ENCODE data around the gene PRPF19. TPM values are rescaled to one million over a fixed set of nuclear protein-coding genes. Genes with fewer than 3 reads are reported as not detected.

The PRPF19 gene
- total and polyA plus RNA-seq, 2 donors (not counting 1 experiment from before 2014, with no cell fraction given), result 32.6 to 37.7 TPM

- peaks cover 20% of the 10 kb centered on the region for H3K79me2 ChIP-seq (ENCODE audit: control insufficient read depth, insufficient read depth, low read length)
- no peak overlapping the region for H2AFZ ChIP-seq (ENCODE audit: low read length)
- peaks cover 11% of the 10 kb centered on the region for H3K36me3 ChIP-seq (ENCODE audit: control insufficient read depth, insufficient read depth, low read length)
- no peaks in the 10 kb centered on the region for H4K20me1 ChIP-seq (ENCODE audit: control insufficient read depth, extremely low read depth, insufficient read depth, low read length)
- H3K27me3 ChIP-seq (ENCODE audit: control insufficient read depth, insufficient read depth, low read length), result peaks cover 4% of the 10 kb centered on the region
- H3K4me2 ChIP-seq (ENCODE audit: extremely low read depth, insufficient read depth, low read length), result no peak overlapping the region
- peaks cover 12% of the 10 kb centered on the region for H3K4me1 ChIP-seq (ENCODE audit: control insufficient read depth, extremely low read depth, insufficient read depth, low read length)
- H3K9ac ChIP-seq (ENCODE audit: insufficient read depth, low read length), result no peak overlapping the region
- TF ChIP-seq, protein P1, sequence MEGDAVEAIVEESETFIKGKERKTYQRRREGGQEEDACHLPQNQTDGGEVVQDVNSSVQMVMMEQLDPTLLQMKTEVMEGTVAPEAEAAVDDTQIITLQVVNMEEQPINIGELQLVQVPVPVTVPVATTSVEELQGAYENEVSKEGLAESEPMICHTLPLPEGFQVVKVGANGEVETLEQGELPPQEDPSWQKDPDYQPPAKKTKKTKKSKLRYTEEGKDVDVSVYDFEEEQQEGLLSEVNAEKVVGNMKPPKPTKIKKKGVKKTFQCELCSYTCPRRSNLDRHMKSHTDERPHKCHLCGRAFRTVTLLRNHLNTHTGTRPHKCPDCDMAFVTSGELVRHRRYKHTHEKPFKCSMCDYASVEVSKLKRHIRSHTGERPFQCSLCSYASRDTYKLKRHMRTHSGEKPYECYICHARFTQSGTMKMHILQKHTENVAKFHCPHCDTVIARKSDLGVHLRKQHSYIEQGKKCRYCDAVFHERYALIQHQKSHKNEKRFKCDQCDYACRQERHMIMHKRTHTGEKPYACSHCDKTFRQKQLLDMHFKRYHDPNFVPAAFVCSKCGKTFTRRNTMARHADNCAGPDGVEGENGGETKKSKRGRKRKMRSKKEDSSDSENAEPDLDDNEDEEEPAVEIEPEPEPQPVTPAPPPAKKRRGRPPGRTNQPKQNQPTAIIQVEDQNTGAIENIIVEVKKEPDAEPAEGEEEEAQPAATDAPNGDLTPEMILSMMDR (conservative IDR thresholded peaks at IDR 0.05 in 1 of 2, IDR thresholded peaks at IDR 0.05 in 1 of 2; ENCODE audit: low read depth in 1 of 2, low read length in 2 of 2), result no peak
- no peak for TF ChIP-seq EZH2 (IDR thresholded peaks at IDR 0.05; ENCODE audit: low read length, missing control alignments)
- no peak overlapping the region for H3K4me3 ChIP-seq (replicated peaks in 1 of 4; ENCODE audit: control extremely low read depth in 1 of 4, insufficient read depth in 1 of 4, low read depth in 3 of 4, low read length in 4 of 4)
- no peak overlapping the region for H3K27ac ChIP-seq (ENCODE audit: insufficient read depth, low read length)
- no peak for DNase-seq (ENCODE audit: low read depth in 2 of 2)
- no peaks in the 10 kb centered on the region for H3K9me3 ChIP-seq (ENCODE audit: control insufficient read depth, insufficient read depth, low read depth, low read length)
Observed at GRCh38 chr11:60916669-60917206, 10.4 kb upstream of the PRPF19 start.

GRCh38 chr11:60915248-60915914 lies 9.0 kb upstream of the PRPF19 start:
- no peak overlapping the region for H3K9ac ChIP-seq (ENCODE audit: insufficient read depth, low read length)
- H3K4me1 ChIP-seq (ENCODE audit: control insufficient read depth, extremely low read depth, insufficient read depth, low read length), result peaks cover 12% of the 10 kb centered on the region
- DNase-seq (ENCODE audit: low read depth in 2 of 2), result peak; percentile 61 to 62
- peaks cover 2% of the 10 kb centered on the region for H3K36me3 ChIP-seq (ENCODE audit: control insufficient read depth, insufficient read depth, low read length)
- H3K79me2 ChIP-seq (ENCODE audit: control insufficient read depth, insufficient read depth, low read length), result peaks cover 20% of the 10 kb centered on the region
- H4K20me1 ChIP-seq (ENCODE audit: control insufficient read depth, extremely low read depth, insufficient read depth, low read length), result no peaks in the 10 kb centered on the region
- peak overlapping the region; percentile 66 for H3K27ac ChIP-seq (ENCODE audit: insufficient read depth, low read length)
- peak overlapping the region; percentile 52 for H2AFZ ChIP-seq (ENCODE audit: low read length)
- peaks cover 10% of the 10 kb centered on the region for H3K27me3 ChIP-seq (ENCODE audit: control insufficient read depth, insufficient read depth, low read length)
- H3K4me3 ChIP-seq (replicated peaks in 1 of 4; ENCODE audit: control extremely low read depth in 1 of 4, insufficient read depth in 1 of 4, low read depth in 3 of 4, low read length in 4 of 4), result peak overlapping the region; percentile 78 to 88 (median 84)
- TF ChIP-seq, protein P1 (conservative IDR thresholded peaks at IDR 0.05 in 1 of 2, IDR thresholded peaks at IDR 0.05 in 1 of 2; ENCODE audit: low read depth in 1 of 2, low read length in 2 of 2), result peak; percentile 2 to 14
- TF ChIP-seq EZH2 (IDR thresholded peaks at IDR 0.05; ENCODE audit: low read length, missing control alignments), result no peak
- H3K9me3 ChIP-seq (ENCODE audit: control insufficient read depth, insufficient read depth, low read depth, low read length), result no peaks in the 10 kb centered on the region
- peak overlapping the region; percentile 99 for H3K4me2 ChIP-seq (ENCODE audit: extremely low read depth, insufficient read depth, low read length)

DNA sequence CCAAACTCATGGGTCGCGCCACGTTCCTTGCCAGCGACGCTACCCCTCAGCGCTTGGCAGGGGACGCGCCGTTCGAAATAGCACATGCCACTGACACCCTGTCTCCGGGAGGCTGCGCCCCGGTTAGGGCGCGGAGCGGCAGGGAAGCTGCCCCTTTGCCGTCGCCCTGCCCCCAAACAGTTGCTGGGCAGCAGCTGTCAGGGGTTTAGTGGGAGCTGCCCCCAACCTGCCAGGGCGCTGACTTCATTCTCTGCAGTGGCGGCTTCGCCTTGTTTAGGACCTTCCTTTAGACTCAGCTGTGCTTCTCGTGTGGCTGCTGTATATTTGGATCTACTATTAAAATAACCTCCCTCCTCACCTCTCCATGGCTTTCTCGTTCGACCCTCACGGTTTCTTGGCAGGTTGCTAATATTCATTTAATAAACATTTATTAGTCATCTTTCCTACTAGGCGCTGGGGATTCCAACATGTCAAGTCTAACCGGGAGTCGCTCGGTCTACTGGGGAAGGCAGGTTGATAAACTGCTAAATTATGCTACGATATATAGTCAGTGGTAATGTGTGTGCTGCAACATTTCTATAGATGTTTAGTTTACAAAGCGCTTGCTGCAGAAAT lies 8.4 kb upstream of the PRPF19 start:
- peak; percentile 31 to 44 for DNase-seq (ENCODE audit: low read depth in 2 of 2)
- Histone ChIP-seq H3K79me2 (ENCODE audit: control insufficient read depth, insufficient read depth, low read length) (peaks cover 20% of the 10 kb centered on the region), H2AFZ (ENCODE audit: low read length) (peak overlapping the region; percentile 96), H3K4me1 (ENCODE audit: control insufficient read depth, extremely low read depth, insufficient read depth, low read length) (peaks cover 12% of the 10 kb centered on the region), H3K36me3 (ENCODE audit: control insufficient read depth, insufficient read depth, low read length) (peaks cover 2% of the 10 kb centered on the region), H3K9ac (ENCODE audit: insufficient read depth, low read length) (peak overlapping the region; percentile 82), H3K27ac (ENCODE audit: insufficient read depth, low read length) (peak overlapping the region; percentile 88), H3K9me3 (ENCODE audit: control insufficient read depth, insufficient read depth, low read depth, low read length) (no peaks in the 10 kb centered on the region), H3K4me3 (replicated peaks in 1 of 4; ENCODE audit: control extremely low read depth in 1 of 4, insufficient read depth in 1 of 4, low read depth in 3 of 4, low read length in 4 of 4) (peak overlapping the region; percentile 78 to 88 (median 84)), H3K27me3 (ENCODE audit: control insufficient read depth, insufficient read depth, low read length) (peaks cover 14% of the 10 kb centered on the region), H3K4me2 (ENCODE audit: extremely low read depth, insufficient read depth, low read length) (peak overlapping the region; percentile 99), H4K20me1 (ENCODE audit: control insufficient read depth, extremely low read depth, insufficient read depth, low read length) (no peaks in the 10 kb centered on the region)
- TF ChIP-seq, protein P1 (conservative IDR thresholded peaks at IDR 0.05 in 1 of 2, IDR thresholded peaks at IDR 0.05 in 1 of 2; ENCODE audit: low read depth in 1 of 2, low read length in 2 of 2), result no peak
- TF ChIP-seq EZH2 (IDR thresholded peaks at IDR 0.05; ENCODE audit: low read length, missing control alignments), result no peak

Data from fibroblast of lung (primary cell).